HG03175 (cell line): ENCODE data around the gene MYH3.

Experiments
- ATAC-seq: cut with Tn5 transposase; IDR thresholded peaks from one replicate; pipeline ENCODE4 v1.9.1; 2021; ENCODE audit warnings: mild to moderate bottlenecking, moderate library complexity; ENCODE audit not compliant: unreplicated experiment

Gene MYH3

DNA sequence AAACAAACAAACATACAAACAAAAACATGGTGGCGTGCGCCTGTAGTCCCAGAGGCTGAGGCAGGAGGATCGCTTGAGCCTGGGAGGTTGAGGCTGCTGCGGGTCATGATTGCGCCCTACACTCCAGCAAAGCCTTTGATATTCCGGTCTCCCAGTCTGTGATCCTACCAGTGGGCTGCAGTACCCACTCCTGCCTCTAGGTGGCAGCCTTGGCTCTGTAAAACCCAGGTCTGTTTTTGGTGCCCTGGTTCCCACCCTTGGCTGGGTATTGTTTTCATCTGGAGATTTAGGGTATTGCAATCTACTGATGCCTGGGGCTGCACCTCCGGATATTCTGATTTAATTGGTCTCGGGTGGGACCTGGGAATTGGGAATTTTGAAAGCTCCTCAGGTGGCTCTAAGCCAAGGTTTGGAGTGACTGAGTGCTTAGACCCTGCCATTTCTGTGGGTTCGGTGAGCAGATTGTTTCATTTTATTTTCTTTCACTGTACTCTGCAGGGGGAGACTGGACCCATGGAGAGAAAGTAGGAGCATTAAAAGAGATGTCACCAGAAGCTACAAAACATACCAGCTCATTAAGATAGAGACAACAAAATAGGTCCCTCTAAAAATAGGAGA, 40.5 kb downstream of the MYH3 start:
- ATAC-seq = peak; percentile 65

GRCh38 chr17:10614536-10615155, 42.5 kb downstream of the MYH3 start:
- ATAC-seq = no peak

GRCh38 chr17:10613775-10614513, 43.2 kb downstream of the MYH3 start:
- ATAC-seq = no peak

- no peak for ATAC-seq
Observed at GRCh38 chr17:10612957-10613744, 44.0 kb downstream of the MYH3 start.

GRCh38 chr17:10610884-10611283, 46.2 kb downstream of the MYH3 start:
- no peak for ATAC-seq

DNA sequence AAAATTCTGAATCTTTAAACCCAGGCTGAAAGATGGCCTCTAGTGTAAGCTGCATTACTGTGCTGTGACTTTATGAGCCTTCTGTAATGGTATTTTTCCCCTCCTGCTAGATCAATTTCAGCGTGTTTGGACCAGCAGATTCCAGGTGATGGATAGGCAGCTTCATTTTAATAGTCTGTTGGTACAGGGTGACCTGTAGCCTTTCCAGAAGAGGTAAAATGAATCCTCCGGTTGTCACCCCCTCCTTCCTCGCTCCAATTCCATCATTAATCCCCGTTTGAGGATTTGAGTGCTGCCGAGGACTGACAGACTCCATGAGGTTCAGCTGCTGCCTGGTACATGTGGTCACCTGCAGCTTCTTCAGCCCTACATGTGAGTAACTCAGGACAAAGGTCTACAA, 48.9 kb downstream of the MYH3 start:
- no peak for ATAC-seq

GRCh38 chr17:10606110-10606509, 51.0 kb downstream of the MYH3 start:
- ATAC-seq = no peak

DNA sequence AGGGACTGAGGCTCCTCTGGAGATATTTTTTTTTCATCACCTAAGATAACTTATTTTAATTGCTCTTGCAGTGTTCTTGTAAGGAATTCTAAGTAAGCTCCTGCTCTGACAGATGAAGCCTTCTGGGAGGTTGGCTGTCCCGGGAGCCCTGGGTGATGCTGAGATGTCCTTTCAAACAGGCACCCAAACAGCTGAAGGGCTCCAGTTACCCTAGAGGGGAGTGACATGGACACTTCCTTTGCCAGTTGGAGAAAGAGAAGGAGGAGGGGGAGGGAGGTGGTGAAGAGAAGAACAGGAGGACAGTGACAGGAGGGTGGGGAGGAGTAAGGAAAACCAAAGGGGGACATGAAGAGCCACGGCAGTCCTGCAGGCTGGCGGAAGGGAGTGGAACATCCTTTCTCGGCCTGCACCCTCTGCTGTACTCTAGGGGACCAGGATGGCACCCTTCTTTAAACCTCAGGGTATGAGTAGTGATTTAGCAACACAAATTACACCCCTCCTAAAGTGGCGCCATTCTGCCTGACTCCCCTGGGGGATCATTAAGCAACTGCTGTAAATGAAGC, 51.8 kb downstream of the MYH3 start:
- no peak for ATAC-seq

GRCh38 chr17:10604521-10604920, 52.6 kb downstream of the MYH3 start:
- ATAC-seq = no peak

GRCh38 chr17:10603931-10604330, 53.2 kb downstream of the MYH3 start:
- no peak for ATAC-seq

DNA sequence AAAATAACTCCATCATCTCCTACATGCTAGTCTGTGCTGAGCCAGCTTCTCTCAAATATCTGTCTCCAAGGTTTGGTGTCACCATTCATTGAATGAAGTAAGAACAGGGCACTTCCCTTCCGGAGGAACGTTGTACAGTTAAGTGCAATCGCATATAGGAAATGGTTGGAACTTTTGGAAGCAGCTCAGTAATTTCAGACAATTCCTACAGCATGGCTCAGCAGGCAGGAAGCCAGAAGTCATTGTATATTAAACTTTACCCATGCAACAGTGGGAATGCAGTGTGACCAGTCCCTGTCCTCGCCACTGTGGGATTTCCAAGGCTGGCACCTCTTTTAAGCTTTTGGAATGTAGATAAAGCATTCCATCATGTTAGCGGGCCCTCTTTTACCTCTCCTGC, 56.5 kb downstream of the MYH3 start:
- no peak for ATAC-seq

GRCh38 chr17:10598621-10599020, 58.5 kb downstream of the MYH3 start:
- ATAC-seq = no peak

DNA sequence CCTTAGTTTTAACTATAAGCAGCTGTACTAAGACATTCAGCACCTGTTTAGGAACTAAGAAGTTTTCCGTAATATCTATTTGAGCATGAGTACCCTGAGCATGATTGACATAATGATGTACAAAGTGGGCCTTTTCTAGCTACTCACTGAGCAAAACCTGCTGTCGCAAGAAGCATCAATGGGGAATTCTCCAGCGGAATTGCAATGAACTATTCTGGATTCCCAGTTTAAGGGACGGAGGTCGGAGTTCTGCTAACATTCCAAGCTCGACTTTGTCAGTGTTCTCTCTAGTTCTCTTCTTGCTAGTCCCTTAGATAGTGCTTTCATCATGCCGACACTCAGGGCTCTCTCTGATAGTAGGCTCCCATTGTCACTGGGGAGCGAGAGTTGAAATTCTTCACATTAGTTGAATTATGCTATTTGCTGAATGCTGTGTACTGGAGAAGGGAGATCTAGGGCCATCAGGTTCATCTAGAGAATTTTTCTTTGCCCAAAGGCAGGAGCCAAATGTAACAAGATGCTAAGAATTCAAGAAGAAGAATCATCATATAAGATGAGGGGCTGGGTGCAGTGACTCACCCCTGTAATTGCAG, 67.5 kb downstream of the MYH3 start:
- no peak for ATAC-seq

- ATAC-seq = no peak
Observed at GRCh38 chr17:10585529-10585928, 71.6 kb downstream of the MYH3 start.

- ATAC-seq = no peak
Observed at GRCh38 chr17:10583834-10584233, 73.3 kb downstream of the MYH3 start.

- ATAC-seq = peak; percentile 68
Observed at GRCh38 chr17:10579270-10579669, 77.8 kb downstream of the MYH3 start.
